Panc1 (cell line): Measurements from ENCODE around the gene RPL3. TPM values are rescaled to one million over a fixed set of nuclear protein-coding genes. Genes with fewer than 3 reads are reported as not detected.

ENCODE experiments used
- ATAC-seq: fragments of 200-7000 bp; cut with Tn5 transposase; 2 replicates; pipeline ENCODE4 v1.9.1; 2020; ENCODE audit warnings: mild to moderate bottlenecking, moderate library complexity
- BruUV-seq: library from RNA; stranded (reverse); fragments of 400-500 nt; replicated peaks from 2 replicates; lab custom pipeline; 2021; lab: Mats Ljungman, UMichigan
- CTCF ChIA-PET: fragments of 300-600 bp; sonication (Branson Sonifier 250); formaldehyde crosslinking; loops from one replicate; lab custom pipeline; 2022; ENCODE audit warnings: antibody characterized with exemption; lab: Charles Lee
- POLR2A ChIA-PET: fragments of 300-600 bp; sonication (Branson Sonifier 250); formaldehyde crosslinking; loops from one replicate; lab custom pipeline; 2022; ENCODE audit warnings: antibody characterized with exemption; lab: Charles Lee
- DNase-seq: peaks from one replicate; pipeline ENCODE4 v3.0.0-alpha.2; 2010; ENCODE audit warnings: low read depth, low spot score
- H3K27ac ChIP-seq: 2 replicates; pipeline ENCODE4 v1.5.1; 2011; ENCODE audit warnings: mild to moderate bottlenecking, low read length, inconsistent platforms
- H3K27me3 ChIP-seq: fragments of 200-500 bp; sonication (Bioruptor generic); 2 replicates; pipeline ENCODE4 v1.6.0; 2014; ENCODE audit warnings: low read length, inconsistent platforms; ENCODE audit not compliant: control insufficient read depth, insufficient read depth
- H3K36me3 ChIP-seq: fragments of 200-500 bp; sonication (Bioruptor generic); 2 replicates; pipeline ENCODE4 v1.5.1; 2014; ENCODE audit warnings: inconsistent platforms, mild to moderate bottlenecking, low read length, moderate library complexity; ENCODE audit not compliant: control insufficient read depth, insufficient read depth
- H3K4me1 ChIP-seq: 2 replicates; pipeline ENCODE4 v1.5.1; 2011; ENCODE audit warnings: inconsistent platforms, mild to moderate bottlenecking, low read length, moderate library complexity; ENCODE audit not compliant: control insufficient read depth, insufficient read depth
- H3K4me3 ChIP-seq, 2 experiments: 2 replicates each; pipeline ENCODE4 v1.5.1; 2011 to 2012; ENCODE audit warnings: low read depth in 2 of 2, low read length in 2 of 2, mild to moderate bottlenecking in 2 of 2, inconsistent platforms in 1 of 2, moderate library complexity in 1 of 2
- H3K9me3 ChIP-seq: fragments of 200-500 bp; sonication (Bioruptor generic); 2 replicates; pipeline ENCODE4 v1.5.1; 2014; ENCODE audit warnings: low read depth, mild to moderate bottlenecking, inconsistent platforms, low read length, moderate library complexity; ENCODE audit not compliant: control insufficient read depth, insufficient read depth
- CTCF ChIP-seq: fragments of 450-650 bp; IDR thresholded peaks from 2 replicates; pipeline ENCODE4 v1.5.1; 2017; ENCODE audit warnings: mild to moderate bottlenecking
- POLR2AphosphoS5 ChIP-seq: IDR thresholded peaks from 2 replicates; pipeline ENCODE4 v1.6.1; 2012; ENCODE audit warnings: mild to moderate bottlenecking, low read depth, low read length, moderate library complexity
- REST ChIP-seq, 2 experiments: IDR thresholded peaks; 2 replicates each; pipeline ENCODE4 v1.6.1; 2011 to 2012; ENCODE audit warnings: low read depth in 2 of 2, control low read depth in 1 of 2, low read length in 1 of 2, mild to moderate bottlenecking in 1 of 2, moderate library complexity in 1 of 2; ENCODE audit not compliant: insufficient read depth in 1 of 2
- SIN3A ChIP-seq: IDR thresholded peaks from 2 replicates; pipeline ENCODE4 v1.6.1; 2012; ENCODE audit warnings: low read depth, mild to moderate bottlenecking, low read length, moderate library complexity, borderline replicate concordance; ENCODE audit not compliant: insufficient read depth
- TCF7L2 ChIP-seq: IDR thresholded peaks from 2 replicates; pipeline ENCODE4 v1.6.1; 2011; ENCODE audit warnings: mild to moderate bottlenecking, low read depth, low read length, inconsistent platforms
- in situ Hi-C: cut with HindIII; loops from 2 replicates; pipeline ENCODE4 v1.10.0; 2016; ENCODE audit warnings: low sequenced_read_pairs, low pct_unique_long_range_greater_than_20kb
- intact Hi-C: fragments of 100-400 bp; cut with micrococcal nuclease; formaldehyde crosslinking; loops from one replicate; pipeline ENCODE4 v1.10.0; 2022; ENCODE audit not compliant: unreplicated experiment
- total RNA-seq: library from RNA; stranded (reverse); gene quantifications from one replicate; pipeline ENCODE4 v1.2.1, GENCODE V29; 2021; ENCODE audit not compliant: unreplicated experiment

Gene RPL3
- total RNA-seq, 1 experiment from 2014 or later: 885 TPM

GRCh38 chr22:39308614-39309363, 10.6 kb downstream of the RPL3 start:
- intact Hi-C loops (no loop called here), in situ Hi-C loops (no loop called here)
- POLR2A ChIA-PET: interaction anchor here (0.6 kb wide), 1 partner anchor 155 kb away, joined by 3 read pairs; no protein-coding TSS in a partner anchor

More at GRCh38 chr22:39308614-39309363, 10.6 kb downstream of the RPL3 start:
- no peaks in the 10 kb centered on the region; the same call in 1 of the 2 replicates for H3K36me3 ChIP-seq
- ATAC-seq (peak; percentile 25; the same call in 1 of the 2 replicates), DNase-seq (no peak)
- peaks cover 55% of the 10 kb centered on the region for H3K4me1 ChIP-seq
- 0 out of 4 replicates have a peak overlapping the region, but pooled peaks of 1 of the 2 experiments have one; percentile 18 for H3K4me3 ChIP-seq
- TF ChIP-seq CTCF (no peak), TCF7L2 (no peak), REST (IDR thresholded peaks at IDR 0.05; ENCODE audit: insufficient read depth in 1 of 2, low read depth in 2 of 2, low read length in 1 of 2) (no peak), POLR2AphosphoS5 (no peak), SIN3A (no peak)
- no peaks in the 10 kb centered on the region for H3K9me3 ChIP-seq
- H3K27ac ChIP-seq: peak overlapping the region; percentile 85
- H3K27me3 ChIP-seq: no peaks in the 10 kb centered on the region
- BruUV-seq: no TSS peak
- CTCF ChIA-PET: no interaction called here
